Natural killer cell (primary cell): ENCODE measurements around the gene ERBB4. TPM values are rescaled to one million over a fixed set of nuclear protein-coding genes. Genes with fewer than 3 reads are reported as not detected.

ENCODE experiments used
- ATAC-seq, 3 donors: fragments of 150-1000 bp in 2 of 3; fragments of 200-7000 bp in 1 of 3; cut with Tn5 transposase; 1 replicate in 1 of 3; 2 replicates in 2 of 3; pipeline ENCODE4 v1.10.0; 2021; ENCODE audit warnings: mild to moderate bottlenecking in 2 of 3, moderate library complexity in 2 of 3
- DNase-seq, 2 donors: peaks; one replicate each; pipeline versions ENCODE4 v3.0.0 to v3.0.0-alpha.2; 2013 to 2021; ENCODE audit warnings: mixed read lengths in 1 of 2
- H3K27ac ChIP-seq: one replicate; pipeline ENCODE4 v1.5.1; 2013; ENCODE audit warnings: mild to moderate bottlenecking, low read length
- H3K27me3 ChIP-seq: one replicate; pipeline ENCODE4 v1.6.1; 2013; ENCODE audit warnings: low read length; ENCODE audit not compliant: control insufficient read depth, insufficient read depth
- H3K36me3 ChIP-seq: one replicate; pipeline ENCODE4 v1.6.1; 2013; ENCODE audit warnings: low read length; ENCODE audit not compliant: control insufficient read depth, insufficient read depth
- H3K4me1 ChIP-seq: one replicate; pipeline ENCODE4 v1.6.1; 2013; ENCODE audit warnings: low read length; ENCODE audit not compliant: control insufficient read depth, insufficient read depth
- H3K4me3 ChIP-seq: one replicate; pipeline ENCODE4 v1.5.1; 2013; ENCODE audit warnings: low read length
- H3K9me3 ChIP-seq: one replicate; pipeline ENCODE4 v1.6.1; 2013; ENCODE audit warnings: low read length; ENCODE audit not compliant: control insufficient read depth, insufficient read depth
- H3K27ac Mint-ChIP-seq, 2 donors: one replicate each; pipeline ENCODE4 v1.8.0; 2022; ENCODE audit warnings: mild to moderate bottlenecking in 2 of 2, mixed read lengths in 2 of 2, moderate library complexity in 1 of 2
- H3K27me3 Mint-ChIP-seq, 2 donors: one replicate each; pipeline ENCODE4 v1.8.0; 2022; ENCODE audit warnings: low read depth in 2 of 2, mixed read lengths in 2 of 2
- H3K36me3 Mint-ChIP-seq: one replicate; pipeline ENCODE4 v1.8.0; 2022; ENCODE audit warnings: mixed read lengths
- H3K4me1 Mint-ChIP-seq, 2 donors: one replicate each; pipeline ENCODE4 v1.8.0; 2022; ENCODE audit warnings: mixed read lengths in 2 of 2
- H3K4me3 Mint-ChIP-seq: one replicate; pipeline ENCODE4 v1.8.0; 2022; ENCODE audit warnings: mild to moderate bottlenecking, moderate library complexity, mixed read lengths
- H3K9me3 Mint-ChIP-seq, 2 donors: one replicate each; pipeline ENCODE4 v1.8.0; 2022; ENCODE audit warnings: mixed read lengths in 2 of 2
- CTCF ChIP-seq: fragments of 200-600 bp; IDR thresholded peaks from one replicate; pipeline ENCODE4 v1.8.0; 2022; ENCODE audit warnings: antibody characterized with exemption
- WGBS: methylation state at CpG from one replicate; pipeline ENCODE4 v1.1.7; 2013; ENCODE audit warnings: missing lambda C conversion rate; ENCODE audit not compliant: insufficient coverage; 5-methylcytosine and 5-hydroxymethylcytosine counted together
- intact Hi-C: fragments of 100-400 bp; cut with micrococcal nuclease; formaldehyde crosslinking; loops from one replicate; pipeline ENCODE4 v1.14.2; 2022
- total RNA-seq, 4 donors: library from RNA; stranded (reverse); fragments of 120-200 nt in 1 of 4; gene quantifications; one replicate each; pipeline versions ENCODE4 v1.2.3 to v1.2.4, GENCODE V29; 2013 to 2022

ERBB4 gene
- total RNA-seq, 3 donors from 2014 or later (not counting 1 experiment from before 2014, with no cell fraction given) = 0.08 TPM; not detected in 2

GRCh38 chr2:211762479-211762878 is 776.1 kb downstream of the ERBB4 start:
- Mint-ChIP-seq H3K4me3 (no peak overlapping the region), H3K27ac (no peak overlapping the region), H3K27me3 (no peaks in the 10 kb centered on the region), H3K4me1 (no peaks in the 10 kb centered on the region), H3K36me3 (no peaks in the 10 kb centered on the region), H3K9me3 (peaks cover 6 to 14% of the 10 kb centered on the region in 2 donors)
- Histone ChIP-seq H3K9me3 (no peaks in the 10 kb centered on the region), H3K27me3 (no peaks in the 10 kb centered on the region), H3K4me1 (no peaks in the 10 kb centered on the region), H3K4me3 (no peak overlapping the region), H3K27ac (no peak overlapping the region), H3K36me3 (no peaks in the 10 kb centered on the region)
- WGBS = 76% methylated on average over 3 of the region's 3 CpGs
- DNase-seq = no peak
- TF ChIP-seq CTCF = no peak
- no peak for ATAC-seq
- intact Hi-C loops = no loop called here

GRCh38 chr2:211760103-211760502 is 778.5 kb downstream of the ERBB4 start:
- Mint-ChIP-seq H3K27me3 (no peaks in the 10 kb centered on the region), H3K4me3 (no peak overlapping the region), H3K27ac (no peak overlapping the region), H3K36me3 (no peaks in the 10 kb centered on the region), H3K4me1 (no peaks in the 10 kb centered on the region), H3K9me3 (peaks cover 6 to 13% of the 10 kb centered on the region in 2 donors)
- H3K27me3 ChIP-seq = no peaks in the 10 kb centered on the region
- WGBS = no CpG with 5 or more reads among the region's 1 CpG
- H3K27ac ChIP-seq = no peak overlapping the region
- intact Hi-C loops = no loop called here
- no peaks in the 10 kb centered on the region for H3K4me1 ChIP-seq
- H3K9me3 ChIP-seq = no peaks in the 10 kb centered on the region
- no peak for TF ChIP-seq CTCF
- no peak for ATAC-seq
- no peak overlapping the region for H3K4me3 ChIP-seq
- DNase-seq = no peak
- H3K36me3 ChIP-seq = no peaks in the 10 kb centered on the region

GRCh38 chr2:211756266-211756665 is 782.3 kb downstream of the ERBB4 start:
- H3K27me3 Mint-ChIP-seq = no peaks in the 10 kb centered on the region
- no peak overlapping the region for H3K4me3 ChIP-seq
- no peak for TF ChIP-seq CTCF
- no peak overlapping the region for H3K27ac Mint-ChIP-seq
- WGBS = 90% methylated on average over 2 of the region's 2 CpGs
- H3K36me3 ChIP-seq = no peaks in the 10 kb centered on the region
- H3K27me3 ChIP-seq = no peaks in the 10 kb centered on the region
- H3K4me1 Mint-ChIP-seq = no peaks in the 10 kb centered on the region
- H3K4me3 Mint-ChIP-seq = no peak overlapping the region
- no peak for DNase-seq
- H3K4me1 ChIP-seq = no peaks in the 10 kb centered on the region
- H3K9me3 Mint-ChIP-seq = peaks cover 3 to 8% of the 10 kb centered on the region in 2 donors
- H3K36me3 Mint-ChIP-seq = no peaks in the 10 kb centered on the region
- no peak for ATAC-seq
- intact Hi-C loops = no loop called here
- no peaks in the 10 kb centered on the region for H3K9me3 ChIP-seq
- H3K27ac ChIP-seq = no peak overlapping the region

- H3K27me3 Mint-ChIP-seq = no peaks in the 10 kb centered on the region
- H3K27me3 ChIP-seq = no peaks in the 10 kb centered on the region
- no peaks in the 10 kb centered on the region for H3K36me3 ChIP-seq
- H3K4me3 ChIP-seq = no peak overlapping the region
- no peaks in the 10 kb centered on the region for H3K36me3 Mint-ChIP-seq
- no peak for TF ChIP-seq CTCF
- no peaks in the 10 kb centered on the region for H3K9me3 ChIP-seq
- no peaks in the 10 kb centered on the region for H3K4me1 Mint-ChIP-seq
- ATAC-seq = no peak
- no peaks in the 10 kb centered on the region for H3K4me1 ChIP-seq
- no peak for DNase-seq
- no peak overlapping the region for H3K27ac Mint-ChIP-seq
- intact Hi-C loops = no loop called here
- H3K4me3 Mint-ChIP-seq = no peak overlapping the region
- WGBS = 94% methylated on average over 5 of the region's 8 CpGs
- H3K9me3 Mint-ChIP-seq = peaks cover 3 to 8% of the 10 kb centered on the region in 2 donors
- no peak overlapping the region for H3K27ac ChIP-seq
Measured at GRCh38 chr2:211755187-211755586, 783.4 kb downstream of the ERBB4 start.
